ENCODE data around the gene SF3A2.

- TF ChIP-seq CTCF (IDR thresholded peaks at IDR 0.05; ENCODE audit: borderline replicate concordance, extremely low read depth, low read length, poor library complexity, severe bottlenecking) (no peak), EZH2 (IDR thresholded peaks at IDR 0.05; ENCODE audit: borderline replicate concordance, low read depth, low read length, severe bottlenecking) (no peak)
Observed at GRCh38 chr19:2192862-2193261, 43.8 kb upstream of the SF3A2 start.

Measured in DND-41 (cell line).